ENCODE data around the gene HOXC12.

The HOXC12 gene

GRCh38 chr12:53955776-53956250, 1.1 kb downstream of the HOXC12 start:
- Histone ChIP-seq H3K23ac (ENCODE audit: low read length) (no peak overlapping the region), H2AK5ac (ENCODE audit: low read length) (no peak overlapping the region), H3K9ac (ENCODE audit: low read length) (no peak overlapping the region), H3K36me3 (ENCODE audit: control insufficient read depth in 1 of 2, insufficient read depth in 2 of 2, low read length in 2 of 2) (no peaks in the 10 kb centered on the region), H3K27me3 (ENCODE audit: insufficient read depth, low read length) (peaks cover 92% of the 10 kb centered on the region), H3K4me2 (ENCODE audit: low read length) (no peak overlapping the region), H3K4me3 (ENCODE audit: low read depth, low read length) (no peak overlapping the region), H3K79me2 (ENCODE audit: control insufficient read depth, insufficient read depth, low read length, poor library complexity) (no peaks in the 10 kb centered on the region), H4K8ac (ENCODE audit: low read depth, low read length) (no peak overlapping the region), H3K9me3 (ENCODE audit: insufficient read depth, low read depth, low read length) (peaks cover 16% of the 10 kb centered on the region), H2BK12ac (ENCODE audit: low read length) (no peak overlapping the region), H3K27ac (ENCODE audit: low read depth, low read length) (no peak overlapping the region), H2AFZ (ENCODE audit: insufficient read depth, low read length, poor library complexity) (no peak overlapping the region), H4K12ac (ENCODE audit: low read depth, low read length) (no peak overlapping the region), H2BK120ac (ENCODE audit: insufficient read depth, low read length, poor library complexity) (no peak overlapping the region), H3K18ac (ENCODE audit: low read length) (no peak overlapping the region), H3K4ac (ENCODE audit: low read depth, low read length) (no peak overlapping the region), H4K91ac (ENCODE audit: low read depth, low read length) (no peak overlapping the region), H3K79me1 (ENCODE audit: low read length) (no peaks in the 10 kb centered on the region), H3K4me1 (ENCODE audit: control insufficient read depth in 1 of 2, insufficient read depth in 2 of 2, low read length in 2 of 2) (peaks cover 11 to 15% of the 10 kb centered on the region in 2 experiments), H3K14ac (ENCODE audit: low read length) (no peak overlapping the region), H2BK5ac (ENCODE audit: low read depth, low read length, poor library complexity) (no peak overlapping the region)
- no peak for DNase-seq
- WGBS (ENCODE audit: extremely low coverage, insufficient coverage, insufficient read length): no CpG with 5 or more reads among the region's 10 CpGs

GRCh38 chr12:53956251-53956887, 1.7 kb downstream of the HOXC12 start:
- H4K91ac ChIP-seq (ENCODE audit: low read depth, low read length): no peak overlapping the region
- H3K4me2 ChIP-seq (ENCODE audit: low read length): no peak overlapping the region
- H3K23ac ChIP-seq (ENCODE audit: low read length): no peak overlapping the region
- H3K27me3 ChIP-seq (ENCODE audit: insufficient read depth, low read length): peaks cover 92% of the 10 kb centered on the region
- no peak overlapping the region for H3K4ac ChIP-seq (ENCODE audit: low read depth, low read length)
- H3K18ac ChIP-seq (ENCODE audit: low read length): no peak overlapping the region
- no peaks in the 10 kb centered on the region for H3K36me3 ChIP-seq (ENCODE audit: control insufficient read depth in 1 of 2, insufficient read depth in 2 of 2, low read length in 2 of 2)
- WGBS (ENCODE audit: extremely low coverage, insufficient coverage, insufficient read length): no CpG with 5 or more reads among the region's 25 CpGs
- no peak overlapping the region for H3K9ac ChIP-seq (ENCODE audit: low read length)
- no peak overlapping the region for H2AK5ac ChIP-seq (ENCODE audit: low read length)
- no peaks in the 10 kb centered on the region for H3K79me2 ChIP-seq (ENCODE audit: control insufficient read depth, insufficient read depth, low read length, poor library complexity)
- H2BK120ac ChIP-seq (ENCODE audit: insufficient read depth, low read length, poor library complexity): no peak overlapping the region
- peaks cover 11 to 20% of the 10 kb centered on the region in 2 experiments for H3K4me1 ChIP-seq (ENCODE audit: control insufficient read depth in 1 of 2, insufficient read depth in 2 of 2, low read length in 2 of 2)
- DNase-seq: no peak
- H3K4me3 ChIP-seq (ENCODE audit: low read depth, low read length): no peak overlapping the region
- no peak overlapping the region for H2BK5ac ChIP-seq (ENCODE audit: low read depth, low read length, poor library complexity)
- H3K27ac ChIP-seq (ENCODE audit: low read depth, low read length): no peak overlapping the region
- no peak overlapping the region for H2AFZ ChIP-seq (ENCODE audit: insufficient read depth, low read length, poor library complexity)
- no peak overlapping the region for H2BK12ac ChIP-seq (ENCODE audit: low read length)
- H4K12ac ChIP-seq (ENCODE audit: low read depth, low read length): no peak overlapping the region
- H3K79me1 ChIP-seq (ENCODE audit: low read length): no peaks in the 10 kb centered on the region
- H3K14ac ChIP-seq (ENCODE audit: low read length): no peak overlapping the region
- no peak overlapping the region for H4K8ac ChIP-seq (ENCODE audit: low read depth, low read length)
- peaks cover 16% of the 10 kb centered on the region for H3K9me3 ChIP-seq (ENCODE audit: insufficient read depth, low read depth, low read length)

GRCh38 chr12:53956914-53957536, 2.3 kb downstream of the HOXC12 start:
- Histone ChIP-seq H4K8ac (ENCODE audit: low read depth, low read length) (no peak overlapping the region), H3K4me1 (ENCODE audit: control insufficient read depth in 1 of 2, insufficient read depth in 2 of 2, low read length in 2 of 2) (peaks cover 11 to 20% of the 10 kb centered on the region in 2 experiments), H3K27ac (ENCODE audit: low read depth, low read length) (no peak overlapping the region), H2BK5ac (ENCODE audit: low read depth, low read length, poor library complexity) (no peak overlapping the region), H3K79me1 (ENCODE audit: low read length) (no peaks in the 10 kb centered on the region), H3K4me3 (ENCODE audit: low read depth, low read length) (no peak overlapping the region), H3K14ac (ENCODE audit: low read length) (no peak overlapping the region), H4K12ac (ENCODE audit: low read depth, low read length) (no peak overlapping the region), H2BK12ac (ENCODE audit: low read length) (no peak overlapping the region), H4K91ac (ENCODE audit: low read depth, low read length) (no peak overlapping the region), H3K36me3 (ENCODE audit: control insufficient read depth in 1 of 2, insufficient read depth in 2 of 2, low read length in 2 of 2) (no peaks in the 10 kb centered on the region), H3K9ac (ENCODE audit: low read length) (no peak overlapping the region), H3K23ac (ENCODE audit: low read length) (no peak overlapping the region), H3K4ac (ENCODE audit: low read depth, low read length) (no peak overlapping the region), H3K27me3 (ENCODE audit: insufficient read depth, low read length) (peaks cover 92% of the 10 kb centered on the region), H3K4me2 (ENCODE audit: low read length) (no peak overlapping the region), H2AFZ (ENCODE audit: insufficient read depth, low read length, poor library complexity) (no peak overlapping the region), H2BK120ac (ENCODE audit: insufficient read depth, low read length, poor library complexity) (no peak overlapping the region), H3K18ac (ENCODE audit: low read length) (no peak overlapping the region), H3K79me2 (ENCODE audit: control insufficient read depth, insufficient read depth, low read length, poor library complexity) (no peaks in the 10 kb centered on the region), H3K9me3 (ENCODE audit: insufficient read depth, low read depth, low read length) (peaks cover 20% of the 10 kb centered on the region), H2AK5ac (ENCODE audit: low read length) (no peak overlapping the region)
- WGBS (ENCODE audit: extremely low coverage, insufficient coverage, insufficient read length): no CpG with 5 or more reads among the region's 11 CpGs
- DNase-seq: no peak

- no peak overlapping the region for H3K14ac ChIP-seq (ENCODE audit: low read length)
- no peak overlapping the region for H3K9ac ChIP-seq (ENCODE audit: low read length)
- no peak overlapping the region for H3K4me2 ChIP-seq (ENCODE audit: low read length)
- H3K27me3 ChIP-seq (ENCODE audit: insufficient read depth, low read length): peaks cover 90% of the 10 kb centered on the region
- H3K79me1 ChIP-seq (ENCODE audit: low read length): no peaks in the 10 kb centered on the region
- no peak overlapping the region for H2AFZ ChIP-seq (ENCODE audit: insufficient read depth, low read length, poor library complexity)
- no CpG with 5 or more reads among the region's 3 CpGs for WGBS (ENCODE audit: extremely low coverage, insufficient coverage, insufficient read length)
- H3K4me1 ChIP-seq (ENCODE audit: control insufficient read depth in 1 of 2, insufficient read depth in 2 of 2, low read length in 2 of 2): peaks cover 7 to 16% of the 10 kb centered on the region in 2 experiments
- H3K4me3 ChIP-seq (ENCODE audit: low read depth, low read length): no peak overlapping the region
- no peak overlapping the region for H2BK12ac ChIP-seq (ENCODE audit: low read length)
- no peak overlapping the region for H2BK5ac ChIP-seq (ENCODE audit: low read depth, low read length, poor library complexity)
- H4K91ac ChIP-seq (ENCODE audit: low read depth, low read length): no peak overlapping the region
- no peak overlapping the region for H2AK5ac ChIP-seq (ENCODE audit: low read length)
- no peak overlapping the region for H4K8ac ChIP-seq (ENCODE audit: low read depth, low read length)
- no peaks in the 10 kb centered on the region for H3K79me2 ChIP-seq (ENCODE audit: control insufficient read depth, insufficient read depth, low read length, poor library complexity)
- peaks cover 20% of the 10 kb centered on the region for H3K9me3 ChIP-seq (ENCODE audit: insufficient read depth, low read depth, low read length)
- no peak overlapping the region for H2BK120ac ChIP-seq (ENCODE audit: insufficient read depth, low read length, poor library complexity)
- H3K4ac ChIP-seq (ENCODE audit: low read depth, low read length): no peak overlapping the region
- H4K12ac ChIP-seq (ENCODE audit: low read depth, low read length): no peak overlapping the region
- H3K18ac ChIP-seq (ENCODE audit: low read length): no peak overlapping the region
- no peak for DNase-seq
- no peaks in the 10 kb centered on the region for H3K36me3 ChIP-seq (ENCODE audit: control insufficient read depth in 1 of 2, insufficient read depth in 2 of 2, low read length in 2 of 2)
- H3K27ac ChIP-seq (ENCODE audit: low read depth, low read length): no peak overlapping the region
- no peak overlapping the region for H3K23ac ChIP-seq (ENCODE audit: low read length)
Measured at GRCh38 chr12:53958128-53958527, 3.4 kb downstream of the HOXC12 start.
